Fibroblast of upper back skin (primary cell): Measurements from ENCODE around the gene NOXO1.
"Not testable (repeated sequence)": the region's sequence is repeated elsewhere in the genome, so short reads cannot be mapped to it uniquely, and the experiment has no call there.

Source experiments
- DNase-seq: peaks from one replicate; pipeline ENCODE4 v3.0.0-alpha.2; 2013

The NOXO1 gene

DNA sequence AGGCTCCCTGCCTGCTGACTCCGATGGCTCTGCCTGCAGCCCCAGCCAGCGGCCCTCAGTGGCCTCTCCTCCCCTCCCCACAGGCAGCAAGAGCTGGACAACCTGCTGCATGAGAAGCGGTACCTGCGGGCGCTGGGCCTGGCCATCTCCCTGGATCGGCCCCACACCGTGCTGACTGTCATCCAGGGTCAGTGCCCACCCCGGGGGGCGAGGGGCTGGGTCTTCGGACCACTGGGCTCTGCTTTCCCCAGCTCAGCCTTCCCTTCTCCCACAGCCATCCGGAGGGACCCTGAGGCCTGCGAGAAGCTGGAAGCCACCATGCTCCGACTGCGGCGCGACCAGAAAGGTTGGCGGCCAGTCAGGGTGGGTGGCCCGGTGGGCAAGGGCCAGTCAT, 3.4 kb downstream of the NOXO1 start:
- no peak for DNase-seq

DNA sequence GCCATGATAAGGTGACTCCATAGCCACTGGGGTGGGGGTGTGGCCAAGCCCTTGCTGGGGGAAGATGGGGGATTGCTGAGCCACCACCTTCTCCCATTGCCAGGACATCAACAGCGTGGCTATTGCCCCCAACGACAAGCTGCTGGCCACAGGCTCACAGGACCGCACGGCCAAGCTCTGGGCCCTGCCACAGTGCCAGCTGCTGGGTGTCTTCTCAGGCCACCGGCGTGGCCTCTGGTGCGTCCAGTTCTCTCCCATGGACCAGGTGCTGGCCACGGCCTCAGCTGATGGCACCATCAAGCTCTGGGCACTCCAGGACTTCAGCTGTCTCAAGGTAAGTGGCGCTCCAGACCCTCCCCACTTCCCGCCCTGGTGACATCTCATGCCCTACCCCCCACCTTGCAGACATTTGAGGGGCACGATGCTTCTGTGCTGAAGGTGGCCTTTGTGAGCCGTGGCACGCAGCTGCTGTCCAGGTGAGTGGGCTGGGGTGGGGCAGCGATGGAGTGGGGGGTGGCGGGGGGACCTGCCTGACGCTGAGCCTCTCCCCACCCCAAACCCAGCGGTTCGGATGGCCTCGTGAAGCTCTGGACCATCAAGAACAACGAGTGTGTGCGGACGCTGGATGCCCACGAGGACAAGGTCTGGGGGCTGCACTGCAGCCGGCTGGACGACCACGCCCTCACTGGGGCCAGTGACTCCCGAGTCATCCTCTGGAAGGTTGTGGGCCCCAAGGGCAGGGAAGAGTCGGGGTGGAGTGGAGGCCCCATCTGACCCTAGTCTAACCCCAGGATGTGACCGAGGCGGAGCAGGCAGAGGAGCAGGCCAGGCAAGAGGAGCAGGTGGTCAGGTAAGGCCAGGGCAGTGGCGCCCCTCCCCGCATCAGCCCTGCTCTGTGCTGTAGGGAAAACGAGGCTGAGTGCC, 4.1 kb downstream of the NOXO1 start:
- DNase-seq: no peak

DNA sequence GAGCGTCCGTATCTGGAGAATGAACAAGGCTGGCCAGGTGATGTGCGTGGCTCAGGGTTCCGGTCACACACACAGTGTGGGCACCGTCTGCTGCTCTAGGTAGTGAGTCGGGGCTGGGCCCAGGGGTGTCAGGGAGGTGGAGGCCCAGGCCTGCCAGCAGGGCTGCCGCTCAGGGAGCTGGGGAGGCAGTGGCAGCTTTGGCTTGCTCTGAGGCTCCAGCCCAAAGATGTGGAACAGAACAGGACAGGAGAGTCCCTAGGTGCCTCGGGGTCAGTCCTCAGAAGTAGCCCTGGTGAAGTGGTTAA, 5.1 kb downstream of the NOXO1 start:
- no peak for DNase-seq

DNA sequence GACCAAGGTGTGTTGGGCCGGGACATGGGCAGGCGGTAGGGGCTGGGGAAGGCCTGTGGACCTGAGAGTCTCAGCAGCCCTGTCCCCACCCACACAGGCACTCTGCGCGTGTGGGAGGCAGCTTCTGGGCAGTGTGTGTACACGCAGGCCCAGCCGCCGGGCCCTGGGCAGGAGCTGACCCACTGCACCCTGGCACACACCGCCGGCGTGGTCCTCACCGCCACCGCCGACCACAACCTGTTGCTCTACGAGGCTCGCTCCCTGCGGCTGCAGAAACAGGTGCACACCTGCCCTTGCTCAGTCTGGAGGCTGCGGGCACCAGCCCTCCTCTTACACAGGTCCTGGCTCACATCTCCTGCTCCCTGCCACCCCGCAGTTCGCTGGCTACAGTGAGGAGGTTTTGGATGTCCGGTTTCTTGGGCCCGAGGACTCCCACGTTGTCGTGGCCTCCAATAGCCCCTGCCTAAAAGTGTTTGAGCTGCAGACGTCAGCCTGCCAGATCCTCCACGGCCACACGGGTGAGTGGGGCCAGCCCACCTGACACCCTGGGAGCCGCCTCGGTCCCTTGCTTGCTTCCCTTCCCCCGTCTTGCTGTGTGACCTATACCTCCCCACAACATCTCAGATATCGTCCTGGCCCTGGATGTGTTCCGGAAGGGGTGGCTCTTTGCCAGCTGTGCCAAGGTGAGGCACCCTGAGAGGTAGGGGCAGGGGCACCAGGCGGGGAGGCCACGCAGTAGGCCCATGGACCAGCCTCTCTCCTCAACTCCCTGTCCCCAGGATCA, 5.6 kb downstream of the NOXO1 start:
- no peak for DNase-seq

DNA sequence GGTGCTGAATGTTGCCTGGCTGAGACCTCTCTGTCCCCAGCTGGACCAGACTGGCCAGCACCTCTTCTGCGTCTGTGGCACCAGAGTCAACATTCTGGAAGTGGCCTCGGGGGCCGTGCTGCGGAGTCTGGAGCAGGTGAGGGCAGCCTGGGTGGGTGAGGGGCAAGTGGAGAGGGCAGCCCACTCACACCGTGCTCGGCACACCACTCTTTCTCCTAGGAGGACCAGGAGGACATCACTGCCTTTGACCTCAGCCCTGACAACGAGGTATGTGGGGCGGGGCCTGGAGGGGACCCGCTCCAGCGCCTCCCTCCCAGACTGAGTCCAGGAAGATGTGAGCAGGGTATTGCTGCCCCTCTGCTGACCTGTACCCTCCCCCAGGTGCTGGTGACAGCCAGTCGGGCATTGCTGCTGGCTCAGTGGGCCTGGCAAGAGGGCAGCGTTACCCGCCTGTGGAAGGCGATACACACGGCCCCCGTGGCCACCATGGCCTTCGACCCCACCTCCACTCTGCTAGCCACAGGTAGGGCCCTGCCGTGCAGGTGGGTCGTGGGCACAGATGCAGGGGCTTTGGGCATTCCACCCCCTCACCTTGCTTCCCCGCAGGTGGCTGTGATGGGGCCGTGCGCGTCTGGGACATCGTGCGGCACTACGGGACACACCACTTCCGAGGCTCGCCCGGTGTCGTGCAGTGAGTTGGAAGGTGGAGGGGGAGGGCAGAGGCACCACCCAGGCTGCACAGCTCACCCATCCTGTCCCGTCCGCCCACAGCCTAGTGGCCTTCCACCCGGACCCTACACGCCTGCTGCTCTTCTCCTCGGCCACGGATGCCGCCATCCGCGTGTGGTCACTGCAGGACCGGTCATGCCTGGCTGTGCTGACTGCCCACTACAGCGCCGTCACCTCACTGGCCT, 6.9 kb downstream of the NOXO1 start:
- no peak for DNase-seq

DNA sequence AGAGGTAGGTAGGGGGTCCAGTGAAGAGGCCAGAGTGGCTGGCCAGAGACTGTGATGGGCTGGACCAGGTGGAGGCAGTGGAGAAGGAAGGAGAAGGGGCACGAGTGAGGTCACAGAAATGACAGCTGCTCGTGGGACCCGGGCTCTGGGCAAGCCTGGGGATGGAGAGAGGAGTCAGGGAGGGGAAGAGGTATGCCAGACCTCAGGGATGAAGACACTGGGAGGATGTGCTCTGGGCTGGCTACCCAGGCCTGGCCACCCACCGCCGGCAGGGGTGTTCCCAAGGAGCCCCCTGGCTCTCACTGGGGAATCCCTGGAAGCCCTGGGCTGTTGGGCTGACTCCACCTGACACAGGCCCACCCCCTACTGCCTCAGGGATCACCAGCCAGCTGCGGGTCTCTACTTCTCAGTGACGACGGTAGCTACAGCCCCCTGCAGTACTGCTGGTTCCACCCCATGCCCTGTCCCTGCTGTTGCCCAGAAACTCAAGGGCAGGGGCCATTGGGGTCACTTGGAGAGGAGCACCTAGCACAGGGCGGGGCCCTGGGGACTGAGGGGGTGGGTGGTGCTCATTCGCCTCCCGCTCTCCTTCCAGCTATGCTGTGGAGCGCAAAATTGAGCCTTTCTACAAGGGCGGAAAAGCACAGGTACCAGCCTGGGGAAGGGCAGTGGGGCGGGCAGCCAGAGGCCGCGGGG, 7.7 kb downstream of the NOXO1 start:
- DNase-seq: no peak

DNA sequence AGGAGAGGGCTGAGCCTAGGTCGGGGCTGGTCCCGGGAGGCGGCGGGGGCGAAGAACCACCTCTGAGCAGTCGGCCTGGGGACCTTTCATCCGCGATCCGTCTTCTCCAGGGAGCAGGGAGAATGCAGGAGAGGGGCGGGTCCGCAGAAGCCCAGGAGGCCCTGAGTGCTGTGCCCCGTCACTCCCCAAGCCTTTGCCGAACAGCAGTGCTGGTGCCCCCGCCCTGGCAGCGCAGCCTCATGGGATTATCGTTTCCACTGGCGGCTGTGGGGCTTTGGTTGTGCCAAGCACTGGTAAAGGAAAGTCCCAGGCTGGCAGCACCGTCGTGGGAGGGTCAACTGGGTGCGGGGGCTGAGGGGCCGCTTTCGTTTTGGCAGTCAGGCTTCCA, 8.8 kb downstream of the NOXO1 start:
- no peak for DNase-seq

DNA sequence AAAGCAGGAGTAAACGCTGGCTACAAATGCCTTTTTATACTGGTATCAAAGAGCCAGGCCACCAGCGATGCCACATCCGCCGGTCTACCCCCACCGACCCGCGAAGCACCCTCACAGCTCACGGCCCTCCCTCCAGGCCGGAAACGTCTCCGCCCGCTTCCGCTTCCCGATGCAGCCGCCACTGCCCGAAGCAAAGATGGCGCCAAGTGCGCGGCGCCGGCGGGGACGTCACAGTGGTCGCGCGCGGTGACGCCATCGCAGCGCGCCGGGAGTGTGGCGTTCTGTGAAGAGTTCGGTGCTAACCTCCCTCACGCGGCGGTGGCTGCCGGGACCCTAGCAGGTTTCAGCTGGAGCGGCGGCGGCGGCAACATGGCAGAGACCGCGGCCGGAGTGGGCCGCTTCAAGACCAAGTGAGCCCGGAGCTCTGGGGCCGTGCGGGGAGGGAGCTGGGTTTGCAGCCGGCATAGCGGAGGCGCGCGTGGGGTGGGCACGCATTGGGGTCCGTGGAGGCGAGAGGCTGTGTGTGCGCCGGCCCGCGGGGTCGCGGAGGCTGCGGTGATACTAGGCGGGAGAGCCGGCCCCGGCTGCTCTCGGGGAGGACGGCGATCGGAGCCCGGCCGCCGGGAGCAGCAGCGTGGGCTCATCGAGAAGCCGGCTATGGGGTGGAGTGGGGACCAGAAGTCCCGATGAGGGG, 9.3 kb downstream of the NOXO1 start, which contains the start of gene TBL3:
TSS of gene TBL3 (plus strand) at position 258 of the 694 bp plus-strand sequence. CDS start at position 370, 112 bp downstream.
- DNase-seq: peak; percentile 95

DNA sequence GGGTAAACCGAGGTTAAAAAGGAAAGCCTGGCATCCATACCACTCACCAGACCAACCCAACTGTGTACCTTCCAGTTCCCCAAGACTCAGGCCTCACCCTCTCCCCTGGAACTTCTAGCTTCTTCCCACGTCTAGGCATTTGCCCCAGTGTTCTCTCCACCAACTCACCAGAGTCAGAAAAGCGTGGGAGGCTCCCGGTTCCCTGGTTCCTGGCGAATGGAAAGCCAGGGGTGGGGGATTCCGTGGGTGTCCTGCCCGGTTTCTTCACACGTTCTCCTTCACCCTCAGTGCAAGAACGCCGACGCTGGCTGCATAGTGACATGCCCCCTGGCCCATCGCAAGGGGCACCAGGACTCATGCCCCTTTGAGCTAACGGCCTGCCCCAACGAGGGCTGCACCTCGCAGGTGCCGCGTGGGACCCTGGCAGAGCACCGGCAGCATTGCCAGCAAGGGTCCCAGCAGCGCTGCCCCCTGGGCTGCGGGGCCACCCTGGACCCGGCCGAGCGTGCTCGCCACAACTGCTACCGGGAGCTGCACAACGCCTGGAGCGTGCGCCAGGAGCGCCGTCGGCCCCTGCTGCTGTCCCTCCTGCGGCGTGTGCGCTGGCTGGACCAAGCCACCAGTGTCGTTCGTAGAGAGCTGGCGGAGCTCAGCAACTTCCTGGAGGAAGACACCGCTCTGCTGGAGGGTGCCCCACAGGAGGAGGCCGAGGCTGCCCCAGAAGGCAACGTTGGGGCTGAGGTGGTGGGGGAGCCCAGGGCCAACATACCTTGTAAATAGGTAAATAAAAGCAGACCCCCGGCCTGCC, 12.9 kb downstream of the NOXO1 start:
- DNase-seq: no peak

DNA sequence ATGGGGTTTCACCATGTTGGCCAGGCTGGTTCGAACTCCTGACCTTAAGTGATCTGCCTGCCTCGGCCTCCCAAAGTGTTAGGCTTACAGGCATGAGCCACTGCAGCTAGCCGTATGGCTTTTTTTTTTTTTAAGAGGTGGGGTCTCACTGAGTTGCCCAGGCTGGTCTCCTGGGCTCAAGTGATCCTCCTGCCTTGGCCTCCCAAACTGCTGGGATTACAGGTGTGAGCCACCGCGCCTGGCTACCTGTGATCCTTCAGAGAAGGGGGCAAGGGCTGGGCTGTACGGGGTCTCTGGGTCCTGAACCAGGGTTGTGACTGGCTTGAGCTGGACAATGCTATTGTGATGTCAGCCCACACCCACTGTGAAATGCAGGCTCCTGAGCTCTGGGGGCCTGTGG, 14.8 kb downstream of the NOXO1 start, which contains the start of gene RNF151:
TSS of gene RNF151 (plus strand) at position 397 of the 400 bp plus-strand sequence. CDS start 26 bp downstream, outside the sequence.
- no peak for DNase-seq

DNA sequence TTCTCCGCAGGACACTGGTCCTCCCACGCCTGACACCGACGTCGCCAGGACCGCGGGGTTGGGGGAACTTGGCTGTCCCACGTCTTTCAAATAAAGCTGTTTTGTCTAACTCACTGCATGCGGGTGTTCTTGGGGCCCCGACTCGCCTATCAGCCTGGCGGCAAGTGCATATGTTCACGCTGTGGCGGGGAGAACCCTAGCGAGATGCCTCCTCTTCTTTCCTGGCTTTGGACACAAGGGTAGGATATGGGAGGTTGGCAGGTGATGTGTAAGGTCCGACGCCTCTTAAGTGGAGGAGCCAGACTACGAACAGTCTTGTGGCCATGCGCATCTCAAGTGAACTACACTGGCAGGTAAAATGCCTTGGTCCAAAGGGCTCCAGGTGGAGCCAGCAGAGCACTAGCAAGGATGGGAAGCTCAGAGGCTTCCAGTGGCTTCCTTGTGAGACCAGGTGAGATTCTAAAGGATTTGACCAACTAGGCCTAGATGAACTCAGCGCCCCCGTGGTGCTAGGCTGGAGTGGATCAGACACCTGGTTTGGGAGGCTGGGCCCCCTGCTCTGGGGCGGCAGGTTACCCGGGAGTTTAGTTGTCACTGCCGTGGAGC, 15.8 kb downstream of the NOXO1 start:
- DNase-seq: no peak

DNA sequence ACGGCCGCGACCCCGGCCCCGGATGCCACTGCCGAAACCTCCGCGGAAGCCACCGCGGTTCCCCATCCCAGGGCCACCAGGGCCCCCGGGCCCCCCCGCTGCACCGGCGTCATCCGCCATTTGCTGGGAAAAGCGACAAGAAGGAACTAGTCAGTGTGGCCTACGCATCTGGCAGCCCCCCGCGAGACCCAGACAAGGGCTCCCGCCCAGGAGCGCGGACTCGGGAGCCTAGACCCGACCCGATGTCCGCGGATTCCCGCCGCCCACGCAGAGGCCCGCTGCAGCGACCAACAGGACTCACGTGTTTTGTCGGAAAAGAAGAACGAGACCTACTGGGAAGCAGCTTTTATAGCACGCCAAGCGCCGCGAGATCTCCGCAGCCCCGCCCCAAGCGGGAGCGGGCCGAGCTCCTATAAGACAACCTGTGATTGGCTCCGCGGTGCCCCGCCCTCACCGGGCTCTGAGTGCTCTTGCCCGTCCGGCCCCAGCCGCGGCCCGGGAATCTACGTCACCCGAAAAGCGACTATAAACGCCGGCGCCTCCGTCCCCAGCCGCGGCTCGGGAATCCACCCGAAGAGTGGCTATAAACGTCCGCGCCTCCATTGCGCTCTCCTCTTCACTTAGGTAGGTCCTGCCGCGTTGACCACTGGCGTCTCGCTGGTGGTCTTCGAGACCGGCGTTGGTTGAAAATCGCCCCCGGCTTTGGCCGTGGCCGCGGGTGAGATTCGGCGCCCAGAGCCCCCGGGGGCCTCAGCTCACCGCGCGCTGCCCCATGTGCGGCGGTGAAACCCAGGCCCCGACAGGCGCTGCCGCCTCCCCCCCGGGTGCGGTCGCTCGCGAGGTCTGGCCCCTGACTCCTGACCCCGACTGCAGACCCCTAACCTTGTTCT, 16.5 kb downstream of the NOXO1 start, which contains the start of gene RPS2:
TSS of gene RPS2 (minus strand) at position 321 of the 890 bp plus-strand sequence. CDS start at position 120, 201 bp downstream.
- peak; percentile 99 for DNase-seq

DNA sequence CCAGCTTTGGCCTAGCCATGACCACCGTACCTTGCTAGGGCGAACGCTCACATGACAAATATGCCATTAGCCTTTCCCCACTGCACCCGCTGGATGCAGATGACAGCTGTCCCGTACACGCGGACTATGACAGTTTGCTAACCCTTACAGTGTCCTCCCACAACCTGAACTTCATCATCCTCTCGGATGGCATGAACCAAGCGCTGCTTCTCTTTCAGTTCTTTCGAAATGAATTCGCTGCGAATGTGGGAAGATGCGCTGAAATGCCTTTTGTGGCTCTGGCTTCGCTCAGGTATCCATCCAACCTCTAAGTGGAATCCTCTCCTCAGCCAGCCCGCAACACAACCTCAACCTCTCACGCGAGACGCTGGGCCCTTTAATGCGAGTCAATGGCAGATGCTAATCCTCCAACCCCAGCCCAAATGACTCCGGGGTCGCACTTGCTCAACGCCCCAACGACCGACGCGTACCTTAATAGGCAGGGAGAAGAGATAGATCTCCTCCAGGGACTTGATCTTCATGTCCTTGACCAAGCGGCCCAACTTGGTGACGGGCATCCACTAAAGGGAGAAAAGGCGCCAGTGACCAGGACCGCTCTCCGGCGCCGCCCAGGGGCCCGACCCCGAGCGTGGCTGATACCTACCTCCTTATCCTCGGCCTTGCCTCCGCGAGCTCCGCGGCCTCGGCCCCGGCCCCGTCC, 17.3 kb downstream of the NOXO1 start:
- peak; percentile 8 for DNase-seq

DNA sequence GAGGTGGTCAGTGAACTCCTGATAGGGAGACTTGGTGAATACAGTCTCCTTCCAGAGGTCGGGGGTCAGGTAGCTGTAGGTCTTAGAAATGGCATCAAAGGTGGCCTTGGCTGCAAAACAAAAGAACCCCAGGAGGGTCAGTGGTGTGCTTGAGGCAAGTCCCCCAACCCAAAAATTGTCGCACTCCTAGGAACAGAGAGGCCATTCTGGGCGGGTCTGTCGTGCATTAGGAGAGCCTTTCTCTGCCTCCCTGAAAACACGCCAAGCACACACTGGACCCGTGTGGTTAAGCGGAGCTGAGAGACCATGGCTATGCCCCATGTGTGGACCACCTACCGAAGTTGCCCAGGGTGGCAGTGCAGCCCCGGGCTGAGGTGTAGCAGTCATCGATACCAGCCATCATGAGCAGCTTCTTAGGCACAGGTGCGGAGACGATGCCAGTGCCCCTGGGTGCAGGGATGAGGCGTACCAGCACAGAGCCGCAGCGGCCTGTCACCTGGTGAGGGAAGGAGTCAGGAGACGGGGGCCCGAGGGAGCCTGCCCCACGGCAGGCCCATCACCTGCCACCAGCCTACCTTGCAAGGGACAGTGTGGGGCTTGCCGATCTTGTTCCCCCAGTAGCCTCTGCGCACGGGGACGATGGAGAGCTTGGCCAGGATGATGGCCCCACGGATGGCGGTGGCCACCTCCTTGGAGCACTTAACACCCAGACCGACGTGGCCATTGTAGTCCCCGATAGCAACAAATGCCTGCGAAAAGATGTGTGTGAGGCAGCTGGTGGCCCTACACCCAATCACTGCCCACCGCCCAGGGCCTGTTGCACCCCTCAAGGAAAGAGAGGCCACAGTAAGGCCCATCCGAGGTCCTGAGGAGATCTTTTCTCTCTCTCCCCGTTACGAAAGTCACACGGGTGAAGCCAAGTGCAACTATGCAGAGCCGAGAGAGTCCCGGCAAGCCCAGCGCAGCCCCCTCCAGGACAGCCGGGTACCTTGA, 18.8 kb downstream of the NOXO1 start:
- DNase-seq: not testable (repeated sequence)

DNA sequence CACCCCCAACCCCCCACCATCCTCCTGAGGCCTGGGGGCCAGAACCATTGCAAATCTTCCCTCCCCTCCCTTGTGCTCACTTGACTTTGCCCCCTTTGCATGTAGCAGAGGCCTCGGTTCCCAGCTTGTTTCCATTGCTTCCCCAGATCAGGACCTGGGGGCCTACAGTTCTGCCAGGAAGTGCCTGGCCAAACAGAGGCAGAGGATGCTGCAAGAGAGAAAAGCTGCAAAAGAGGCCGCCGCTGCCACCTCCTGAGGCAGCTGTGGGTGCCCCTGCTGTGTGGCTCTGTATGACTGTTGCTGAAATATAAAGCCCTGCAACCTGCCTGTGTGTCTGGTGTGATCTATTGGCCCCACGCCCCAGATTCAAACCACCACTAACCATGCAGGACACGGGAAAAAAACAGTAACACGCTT, 19.6 kb downstream of the NOXO1 start:
- peak; percentile 10 for DNase-seq

DNA sequence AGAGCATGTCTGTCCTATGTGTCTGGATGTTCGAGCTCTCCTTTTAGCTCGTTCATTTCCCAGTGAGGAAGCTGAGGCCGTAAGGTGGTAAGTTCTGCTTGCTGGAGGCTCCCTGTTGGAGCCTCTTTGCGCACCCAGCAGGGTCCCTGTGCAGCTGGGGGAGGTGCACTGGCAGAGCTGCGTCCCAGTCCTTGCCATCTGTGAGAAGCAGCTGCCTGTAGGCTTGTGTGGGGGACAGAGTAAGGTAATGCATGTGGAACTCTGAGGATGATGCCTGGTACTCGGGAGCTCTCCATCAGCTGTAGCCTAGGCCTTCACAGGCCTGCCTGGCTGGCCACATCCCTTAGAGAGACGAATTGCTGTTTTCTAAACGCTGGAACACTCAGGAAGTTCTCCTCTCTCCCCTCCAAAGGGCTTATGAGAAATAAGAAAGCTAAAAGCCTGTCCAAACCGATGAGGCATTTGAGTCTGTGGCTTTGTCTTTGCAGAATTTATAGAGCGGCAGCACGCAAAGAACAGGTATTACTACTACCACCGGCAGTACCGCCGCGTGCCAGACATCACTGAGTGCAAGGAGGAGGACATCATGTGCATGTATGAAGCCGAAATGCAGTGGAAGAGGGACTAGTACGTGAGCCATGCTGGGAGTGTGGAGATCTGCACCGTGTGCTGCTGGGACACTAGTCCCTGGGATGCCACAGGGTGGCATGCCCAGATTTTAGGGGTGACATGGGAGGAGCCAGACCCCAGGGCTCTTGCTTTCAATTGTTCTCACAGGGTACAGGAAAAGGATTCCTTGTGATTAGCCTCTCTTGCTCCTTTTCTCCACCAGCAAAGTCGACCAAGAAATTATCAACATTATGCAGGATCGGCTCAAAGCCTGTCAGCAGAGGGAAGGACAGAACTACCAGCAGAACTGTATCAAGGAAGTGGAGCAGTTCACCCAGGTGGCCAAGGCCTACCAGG, 20.3 kb downstream of the NOXO1 start:
- peak; percentile 52 for DNase-seq
